Measurements from ENCODE around the gene NRXN3.

Gene NRXN3

DNA sequence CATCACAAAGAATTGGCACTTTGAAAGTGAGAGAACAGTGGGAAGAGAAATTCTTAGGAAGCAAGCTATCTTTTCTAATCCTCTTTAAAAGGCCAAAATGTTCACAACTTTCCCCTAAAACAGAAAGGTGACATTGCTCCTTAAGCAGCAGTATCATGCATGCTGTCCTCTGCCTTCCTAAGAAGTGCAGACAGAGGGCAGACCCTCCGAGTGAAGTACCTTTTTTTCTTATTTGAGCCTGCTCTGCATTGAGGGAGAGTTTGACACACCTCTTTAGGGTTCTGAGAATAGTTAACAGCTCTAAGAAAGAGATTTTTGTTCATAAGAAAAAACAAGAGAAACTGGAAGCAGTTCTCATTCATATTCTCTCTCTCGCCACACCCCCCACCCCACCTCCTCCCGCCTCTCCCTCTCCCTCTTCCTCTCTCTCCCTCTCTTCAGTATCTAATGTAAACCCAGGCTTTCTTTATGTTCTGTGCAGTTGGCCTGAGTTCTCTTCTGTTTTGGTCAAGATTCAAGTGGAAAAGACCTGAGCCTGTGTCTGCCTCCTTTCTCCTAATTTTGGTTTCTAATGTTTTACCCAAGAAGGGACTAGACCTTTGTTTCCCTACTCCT is 1332.1 kb downstream of the NRXN3 start:
- TF ChIP-seq, protein P1, sequence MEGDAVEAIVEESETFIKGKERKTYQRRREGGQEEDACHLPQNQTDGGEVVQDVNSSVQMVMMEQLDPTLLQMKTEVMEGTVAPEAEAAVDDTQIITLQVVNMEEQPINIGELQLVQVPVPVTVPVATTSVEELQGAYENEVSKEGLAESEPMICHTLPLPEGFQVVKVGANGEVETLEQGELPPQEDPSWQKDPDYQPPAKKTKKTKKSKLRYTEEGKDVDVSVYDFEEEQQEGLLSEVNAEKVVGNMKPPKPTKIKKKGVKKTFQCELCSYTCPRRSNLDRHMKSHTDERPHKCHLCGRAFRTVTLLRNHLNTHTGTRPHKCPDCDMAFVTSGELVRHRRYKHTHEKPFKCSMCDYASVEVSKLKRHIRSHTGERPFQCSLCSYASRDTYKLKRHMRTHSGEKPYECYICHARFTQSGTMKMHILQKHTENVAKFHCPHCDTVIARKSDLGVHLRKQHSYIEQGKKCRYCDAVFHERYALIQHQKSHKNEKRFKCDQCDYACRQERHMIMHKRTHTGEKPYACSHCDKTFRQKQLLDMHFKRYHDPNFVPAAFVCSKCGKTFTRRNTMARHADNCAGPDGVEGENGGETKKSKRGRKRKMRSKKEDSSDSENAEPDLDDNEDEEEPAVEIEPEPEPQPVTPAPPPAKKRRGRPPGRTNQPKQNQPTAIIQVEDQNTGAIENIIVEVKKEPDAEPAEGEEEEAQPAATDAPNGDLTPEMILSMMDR (IDR thresholded peaks at IDR 0.05; ENCODE audit: control extremely low read depth, extremely low read depth, low read depth, missing control alignments), result no peak
- CTCF ChIA-PET, result interaction anchor here (1.1 kb wide), 1 partner anchor 10 kb away, joined by 3 read pairs; no protein-coding TSS in a partner anchor
- no peak for DNase-seq (ENCODE audit: extremely low spot score)
- POLR2A ChIA-PET, result no interaction called here

GRCh38 chr14:79502751-79503148 is 1332.6 kb downstream of the NRXN3 start:
- no peak for DNase-seq (ENCODE audit: extremely low spot score)
- TF ChIP-seq, protein P1 (IDR thresholded peaks at IDR 0.05; ENCODE audit: control extremely low read depth, extremely low read depth, low read depth, missing control alignments), result no peak
- ChIA-PET POLR2A (no interaction called here), CTCF (interaction anchor here (1.1 kb wide), 1 partner anchor 9 kb away, joined by 3 read pairs; no protein-coding TSS in a partner anchor)

DNA sequence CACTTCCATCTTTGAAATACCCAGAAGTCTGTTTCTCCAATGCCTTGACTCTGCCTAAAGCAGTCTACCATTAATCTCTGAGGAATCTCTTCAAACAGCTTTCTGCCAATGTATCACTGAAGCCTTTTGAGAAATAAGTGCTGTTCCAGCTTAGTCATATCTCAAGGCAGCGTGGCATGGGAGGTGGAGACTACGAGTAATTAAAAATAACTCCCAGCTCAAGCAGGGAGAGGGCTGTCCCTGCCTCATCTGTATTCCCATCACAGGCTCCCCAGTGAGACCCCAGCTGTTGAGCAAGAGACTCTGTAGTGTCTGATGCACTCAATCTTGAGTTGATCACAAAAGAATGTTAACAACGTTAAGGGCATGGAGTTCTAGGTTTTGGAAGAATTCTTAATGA is 1340.5 kb downstream of the NRXN3 start:
- POLR2A ChIA-PET, result no interaction called here
- TF ChIP-seq, protein P1 (IDR thresholded peaks at IDR 0.05; ENCODE audit: control extremely low read depth, extremely low read depth, low read depth, missing control alignments), result no peak
- CTCF ChIA-PET, result no interaction called here
- DNase-seq (ENCODE audit: extremely low spot score), result no peak

DNA sequence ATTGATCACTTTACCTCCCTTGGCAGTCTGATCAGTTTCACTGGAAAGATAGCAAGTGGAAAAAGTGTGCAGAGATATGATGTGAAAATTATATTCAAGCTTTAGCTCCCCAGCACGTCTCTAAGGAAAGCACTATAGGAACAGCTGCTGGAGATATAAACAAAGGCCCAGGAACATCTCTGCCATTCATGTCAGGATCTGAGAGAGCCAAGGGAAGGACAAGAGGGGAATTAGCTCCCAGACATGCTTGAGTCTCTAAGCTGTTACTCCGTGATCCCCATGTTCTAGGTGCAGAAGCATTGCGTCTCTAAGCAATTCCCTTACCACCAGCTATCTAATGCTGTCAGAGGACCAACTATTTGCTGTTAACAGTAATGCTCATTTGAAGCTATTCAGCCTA is 1341.0 kb downstream of the NRXN3 start:
- no peak for DNase-seq (ENCODE audit: extremely low spot score)
- TF ChIP-seq, protein P1 (IDR thresholded peaks at IDR 0.05; ENCODE audit: control extremely low read depth, extremely low read depth, low read depth, missing control alignments), result no peak
- CTCF ChIA-PET, result interaction anchor here (1.2 kb wide), 1 partner anchor 33 kb away, joined by 3 read pairs; no protein-coding TSS in a partner anchor
- POLR2A ChIA-PET, result no interaction called here

- no peak for DNase-seq (ENCODE audit: extremely low spot score)
- POLR2A ChIA-PET, result no interaction called here
- TF ChIP-seq, protein P1 (IDR thresholded peaks at IDR 0.05; ENCODE audit: control extremely low read depth, extremely low read depth, low read depth, missing control alignments), result no peak
- CTCF ChIA-PET, result interaction anchor here (1.0 to 1.5 kb wide), 4 partner anchors 9 to 35 kb away, joined by 3 to 4 read pairs (median 3); no protein-coding TSS in a partner anchor
These were observed 1343.3 kb downstream of the NRXN3 start for GRCh38 chr14:79513446-79513845.

- ChIA-PET POLR2A (no interaction called here), CTCF (no interaction called here)
- no peak for DNase-seq (ENCODE audit: extremely low spot score)
- TF ChIP-seq, protein P1 (IDR thresholded peaks at IDR 0.05; ENCODE audit: control extremely low read depth, extremely low read depth, low read depth, missing control alignments), result no peak
These were observed 1344.5 kb downstream of the NRXN3 start for GRCh38 chr14:79514700-79515099.
